ENCODE measurements around the gene C19orf38. TPM values are rescaled to one million over a fixed set of nuclear protein-coding genes. Genes with fewer than 3 reads are reported as not detected.

Gene C19orf38
- total and polyA plus RNA-seq, 2 experiments from 2014 or later: 0.33 to 0.64 TPM

DNA sequence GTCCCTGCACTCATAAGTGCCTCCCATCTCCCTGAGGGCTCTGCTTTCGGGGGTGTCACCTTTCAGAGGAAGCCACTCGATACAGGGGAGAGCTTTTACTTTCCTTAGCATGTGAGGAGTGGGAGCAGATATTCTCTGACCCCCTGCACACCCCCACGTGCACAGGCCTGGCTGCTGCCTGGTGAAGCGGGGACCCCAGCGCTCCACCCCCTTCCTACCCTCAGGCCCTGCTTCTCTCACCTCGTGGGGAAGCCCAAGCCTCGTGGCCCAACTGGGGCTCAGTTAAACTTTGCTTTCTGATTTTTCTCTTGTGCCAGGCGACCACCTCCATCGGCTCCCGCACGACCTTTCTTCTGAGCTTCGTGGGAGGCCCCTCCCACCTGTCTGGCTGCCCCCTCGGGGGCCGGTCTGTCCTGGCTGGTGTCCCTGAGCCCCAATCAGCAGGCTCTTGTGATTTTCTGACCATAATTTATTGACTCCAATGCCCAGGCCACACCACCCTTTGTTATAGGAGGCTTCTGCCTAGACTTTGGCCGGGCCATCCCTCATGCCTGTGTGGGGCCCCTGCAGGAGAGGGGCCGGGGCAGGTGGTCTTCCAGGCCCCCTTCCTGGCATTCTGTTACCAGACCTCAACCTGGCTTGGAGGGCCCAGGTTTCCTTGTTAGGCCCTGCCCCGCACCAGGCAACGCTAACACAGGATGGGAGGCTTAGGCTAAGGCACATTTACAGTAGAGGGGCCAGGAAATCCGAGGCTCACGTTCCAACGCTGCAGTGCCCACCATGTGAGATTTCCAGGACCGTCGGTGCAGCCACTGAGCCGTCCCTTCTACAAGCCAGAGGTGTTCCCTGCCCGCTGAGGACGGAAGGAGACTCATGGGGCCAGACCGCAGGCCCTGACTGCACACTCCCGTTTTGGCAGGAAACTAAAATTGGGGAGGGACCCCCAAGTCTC is 16.0 kb upstream of the C19orf38 start:
- Histone ChIP-seq H3K27me3 (no peaks in the 10 kb centered on the region), H3K9me3 (ENCODE audit: low read depth) (no peaks in the 10 kb centered on the region), H3K4me3 (no peak overlapping the region), H3K27ac (peak overlapping the region; percentile 89), H3K4me1 (ENCODE audit: low read depth) (peaks cover 14% of the 10 kb centered on the region), H3K36me3 (peaks cover 25% of the 10 kb centered on the region)
- no peak for DNase-seq (ENCODE audit: low read depth in 1 of 2, low spot score in 1 of 2)
- TF ChIP-seq, protein P1, sequence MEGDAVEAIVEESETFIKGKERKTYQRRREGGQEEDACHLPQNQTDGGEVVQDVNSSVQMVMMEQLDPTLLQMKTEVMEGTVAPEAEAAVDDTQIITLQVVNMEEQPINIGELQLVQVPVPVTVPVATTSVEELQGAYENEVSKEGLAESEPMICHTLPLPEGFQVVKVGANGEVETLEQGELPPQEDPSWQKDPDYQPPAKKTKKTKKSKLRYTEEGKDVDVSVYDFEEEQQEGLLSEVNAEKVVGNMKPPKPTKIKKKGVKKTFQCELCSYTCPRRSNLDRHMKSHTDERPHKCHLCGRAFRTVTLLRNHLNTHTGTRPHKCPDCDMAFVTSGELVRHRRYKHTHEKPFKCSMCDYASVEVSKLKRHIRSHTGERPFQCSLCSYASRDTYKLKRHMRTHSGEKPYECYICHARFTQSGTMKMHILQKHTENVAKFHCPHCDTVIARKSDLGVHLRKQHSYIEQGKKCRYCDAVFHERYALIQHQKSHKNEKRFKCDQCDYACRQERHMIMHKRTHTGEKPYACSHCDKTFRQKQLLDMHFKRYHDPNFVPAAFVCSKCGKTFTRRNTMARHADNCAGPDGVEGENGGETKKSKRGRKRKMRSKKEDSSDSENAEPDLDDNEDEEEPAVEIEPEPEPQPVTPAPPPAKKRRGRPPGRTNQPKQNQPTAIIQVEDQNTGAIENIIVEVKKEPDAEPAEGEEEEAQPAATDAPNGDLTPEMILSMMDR (IDR thresholded peaks at IDR 0.05; ENCODE audit: low read depth, low read length): no peak

DNA sequence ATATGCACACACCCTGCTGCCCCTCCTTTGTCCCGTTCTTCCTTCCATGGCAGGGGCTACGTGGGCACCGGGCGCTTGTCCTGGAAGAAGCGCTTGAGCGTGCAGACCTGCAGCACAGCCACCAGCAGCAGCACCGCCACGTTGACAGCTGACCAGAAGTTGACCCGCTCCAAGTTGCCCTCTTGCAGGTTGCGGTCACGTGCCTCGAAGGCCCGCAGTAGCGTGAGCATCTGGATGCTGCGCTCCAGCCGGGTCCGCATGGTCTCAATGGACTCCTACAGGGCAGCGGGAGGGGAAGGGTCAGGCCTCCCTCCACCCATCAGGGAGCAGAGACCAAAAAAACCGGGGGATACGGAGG is 15.3 kb upstream of the C19orf38 start:
- Histone ChIP-seq H3K4me1 (ENCODE audit: low read depth) (peaks cover 14% of the 10 kb centered on the region), H3K27me3 (no peaks in the 10 kb centered on the region), H3K27ac (peak overlapping the region; percentile 89), H3K9me3 (ENCODE audit: low read depth) (no peaks in the 10 kb centered on the region), H3K4me3 (no peak overlapping the region), H3K36me3 (peaks cover 25% of the 10 kb centered on the region)
- DNase-seq (ENCODE audit: low read depth in 1 of 2, low spot score in 1 of 2): no peak
- TF ChIP-seq, protein P1 (IDR thresholded peaks at IDR 0.05; ENCODE audit: low read depth, low read length): no peak

DNA sequence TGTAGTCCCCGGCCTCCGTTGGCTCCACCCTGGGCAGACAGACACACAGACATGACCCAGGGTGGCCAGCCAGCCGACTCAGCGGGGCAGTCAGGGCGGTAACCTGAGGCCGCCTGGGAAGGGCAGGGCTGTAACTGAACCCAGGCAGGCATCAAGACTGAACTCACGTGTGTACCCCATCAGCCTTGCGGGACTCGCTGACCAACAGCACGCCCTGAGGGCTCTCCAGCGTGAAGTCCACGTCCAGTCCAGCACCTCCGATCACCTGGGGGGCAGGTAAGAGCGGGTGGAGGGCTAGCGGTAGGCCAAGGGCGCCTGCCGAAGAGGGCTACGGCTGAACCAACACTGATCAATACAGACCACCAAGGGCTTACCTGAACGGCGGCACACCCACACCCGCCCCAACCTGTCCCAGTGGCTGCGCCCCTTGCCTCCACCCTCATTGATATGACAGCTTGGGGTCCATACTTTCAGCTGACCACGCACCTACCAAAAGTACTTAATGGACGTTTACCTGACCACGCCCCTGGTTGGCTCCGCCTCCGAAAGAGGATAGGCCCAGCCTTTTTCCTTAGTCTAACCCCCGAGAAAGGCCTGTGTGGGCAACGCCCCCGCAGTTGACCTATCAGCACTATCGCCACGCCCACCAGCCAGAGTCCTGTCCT is 13.0 kb upstream of the C19orf38 start:
- H3K36me3 ChIP-seq: peaks cover 17% of the 10 kb centered on the region
- H3K27ac ChIP-seq: peak overlapping the region; percentile 79
- TF ChIP-seq, protein P1 (IDR thresholded peaks at IDR 0.05; ENCODE audit: low read depth, low read length): no peak
- H3K4me1 ChIP-seq (ENCODE audit: low read depth): peaks cover 14% of the 10 kb centered on the region
- H3K27me3 ChIP-seq: no peaks in the 10 kb centered on the region
- peak overlapping the region; percentile 17 for H3K4me3 ChIP-seq
- DNase-seq (ENCODE audit: low read depth in 1 of 2, low spot score in 1 of 2): no peak
- no peaks in the 10 kb centered on the region for H3K9me3 ChIP-seq (ENCODE audit: low read depth)

DNA sequence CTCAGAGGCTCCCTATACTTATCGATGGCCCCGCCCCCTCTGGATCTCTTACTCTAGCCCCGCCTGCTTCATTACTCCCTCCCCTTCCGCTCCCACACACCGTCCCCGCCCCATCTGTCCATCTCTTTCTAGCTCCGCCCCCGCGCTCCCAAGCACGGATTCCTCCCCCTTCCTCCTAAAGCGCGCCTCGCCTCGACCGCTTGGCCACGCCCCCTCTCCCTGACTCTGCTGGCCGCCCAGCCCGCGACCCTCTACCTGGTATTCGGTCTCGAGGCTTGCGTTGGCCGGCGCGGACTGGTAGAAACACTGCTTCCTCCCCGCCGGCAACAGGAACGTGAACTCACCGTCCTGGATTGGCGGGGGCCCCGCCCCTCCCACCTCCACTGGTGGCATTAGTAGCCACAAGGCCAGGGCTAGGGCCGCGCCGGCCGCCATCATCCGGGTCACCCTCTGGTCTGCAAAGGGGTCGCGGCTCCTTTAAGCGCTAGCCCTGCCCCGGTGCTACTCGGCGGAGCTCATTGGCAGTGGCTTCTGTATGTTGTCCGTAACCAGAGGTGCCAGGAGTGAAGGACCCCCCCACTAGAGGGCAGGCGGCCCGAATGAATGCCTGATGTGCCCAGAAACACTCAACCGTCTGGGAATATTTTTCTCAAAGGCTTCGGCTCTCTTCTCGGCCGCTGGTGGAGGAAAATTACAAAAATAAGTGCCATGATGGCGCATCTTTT is 12.3 kb upstream of the C19orf38 start, which contains the start of gene TMED1:
TMED1 (minus strand) TSS at position 459 of the 725 bp plus-strand sequence; CDS start at position 438, 21 bp downstream.
- Histone ChIP-seq H3K4me1 (ENCODE audit: low read depth) (peaks cover 14% of the 10 kb centered on the region), H3K4me3 (peak within 1 kb of the TSS; percentile 55), H3K36me3 (peaks cover 17% of the 10 kb centered on the region), H3K9me3 (ENCODE audit: low read depth) (no peaks in the 10 kb centered on the region), H3K27me3 (no peaks in the 10 kb centered on the region), H3K27ac (peak within 1 kb of the TSS; percentile 100)
- TF ChIP-seq, protein P1 (IDR thresholded peaks at IDR 0.05; ENCODE audit: low read depth, low read length): peak; percentile 18
- peak; percentile 100 for DNase-seq (ENCODE audit: low read depth in 1 of 2, low spot score in 1 of 2)

All from cardiac muscle cell (in vitro differentiated cells and primary cell).